ENCODE results near the gene B4GALT3. TPM values are rescaled to one million over a fixed set of nuclear protein-coding genes. Genes with fewer than 3 reads are reported as not detected.

The B4GALT3 gene
- total and polyA plus RNA-seq, 9 of the 15 experiments (the other 6 are each of a cell fraction or from before 2014, with no cell fraction given): 31.2 to 103 (median 46.1) TPM

DNA sequence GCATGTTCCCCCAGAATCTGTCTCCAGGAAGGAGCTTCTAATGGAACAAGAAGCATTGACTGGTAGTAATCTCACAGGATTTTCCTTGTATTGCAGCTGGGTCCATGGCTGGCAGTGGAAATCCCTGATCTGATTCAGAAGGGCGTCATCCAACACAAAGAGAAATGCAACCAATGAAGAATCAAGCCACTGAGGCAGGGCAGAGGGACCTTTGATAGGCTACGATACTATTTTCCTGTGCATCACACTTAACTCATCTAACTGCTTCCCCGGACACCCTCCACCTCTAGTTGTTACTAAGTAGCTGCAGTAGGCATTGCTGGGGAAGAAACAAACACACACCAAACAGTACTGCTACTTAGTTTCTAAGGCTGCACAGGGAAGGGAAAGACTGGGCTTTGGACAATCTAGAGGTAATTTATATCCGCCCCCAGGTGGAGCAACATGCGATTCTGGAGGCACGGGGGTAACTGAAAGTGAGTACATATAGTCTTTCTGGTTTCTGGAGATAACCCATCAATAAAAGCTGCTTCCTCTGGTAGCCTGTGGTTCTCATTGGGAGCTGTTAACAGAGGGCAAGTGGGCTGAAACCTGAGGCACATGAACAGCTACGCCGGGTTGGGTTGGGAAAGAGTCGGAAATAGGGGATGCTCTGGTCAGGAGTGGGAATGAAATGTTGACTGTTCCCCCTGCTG lies 18.8 kb downstream of the B4GALT3 start:
- Histone ChIP-seq H3K79me2 (ENCODE audit: control insufficient read depth, insufficient read depth, low read length) (peaks cover 58% of the 10 kb centered on the region), H3K9ac (ENCODE audit: insufficient read depth in 1 of 2, low read depth in 2 of 2, low read length in 2 of 2) (peak overlapping the region; percentile 77 to 98; a peak in 3 of 4 replicates), H3K4me3 (peak overlapping the region; percentile 75), H3K9me3 (replicated peaks; ENCODE audit: control insufficient read depth, insufficient read depth, low read depth, low read length) (no peaks in the 10 kb centered on the region), H3K9me1 (ENCODE audit: control insufficient read depth, insufficient read depth, low read length) (no peaks in the 10 kb centered on the region), H3K4me1 (replicated peaks in 1 of 2; ENCODE audit: control insufficient read depth in 2 of 2, insufficient read depth in 2 of 2, low read length in 2 of 2) (peaks cover 43 to 54% of the 10 kb centered on the region in 2 experiments), H3K36me3 (ENCODE audit: control insufficient read depth, insufficient read depth, low read length) (peaks cover 51% of the 10 kb centered on the region), H3K27ac (ENCODE audit: extremely low read depth, low read depth, low read length) (peak overlapping the region; percentile 58), H2AFZ (ENCODE audit: low read depth, low read length) (peak overlapping the region; percentile 92), H4K20me1 (replicated peaks; ENCODE audit: control insufficient read depth, insufficient read depth, low read length) (no peaks in the 10 kb centered on the region), H3K4me2 (ENCODE audit: insufficient read depth, low read length) (peak overlapping the region; percentile 95), H3K27me3 (ENCODE audit: control insufficient read depth in 2 of 2, insufficient read depth in 2 of 2, low read length in 2 of 2) (no peaks in the 10 kb centered on the region)
- in situ Hi-C loops (cut with MboI) (no loop called here), intact Hi-C loops (cut with micrococcal nuclease) (loop anchor here (2.0 kb wide), 1 partner anchor 18 kb away; the partner anchor contains the start of gene B4GALT3)
- ChIA-PET POLR2A (interaction anchor here (0.5 to 2.2 kb wide), 11 partner anchors 8 to 451 kb away, joined by 3 to 10 read pairs (median 3); partner anchors contain the start of genes DEDD and PPOX), CTCF (ENCODE audit: low intra/inter-chr PET ratio) (no interaction called here)
- 28% methylated on average over 9 of the region's 9 CpGs for WGBS (ENCODE audit: insufficient coverage, low coverage, missing lambda C conversion rate)
- FAIRE-seq: no peak
- DNase-seq (ENCODE audit: extremely low read depth in 1 of 4, low spot score in 3 of 4): peak in 3 of 4 experiments; percentile 38 to 71 (median 52)
- peak; percentile 4 for ATAC-seq
- BruUV-seq (replicated peaks): no TSS peak
- TF ChIP-seq FOXK2 (conservative IDR thresholded peaks at IDR 0.05 in 1 of 2, IDR thresholded peaks at IDR 0.05 in 1 of 2; ENCODE audit: low read depth in 2 of 2): no peak
- TF ChIP-seq NFIC (IDR thresholded peaks at IDR 0.05): no peak
- TF ChIP-seq BHLHE40 (IDR thresholded peaks at IDR 0.05; ENCODE audit: low read length): no peak
- no peak for TF ChIP-seq STAT5A (IDR thresholded peaks at IDR 0.05; ENCODE audit: borderline replicate concordance, low read length)
- TF ChIP-seq HMG20A (CRISPR knock-in tag; conservative IDR thresholded peaks at IDR 0.05): no peak
- TF ChIP-seq RAD21 (CRISPR knock-in tag; conservative IDR thresholded peaks at IDR 0.05 in 1 of 2, IDR thresholded peaks at IDR 0.05 in 1 of 2): 0 out of 4 replicates have a peak, but pooled peaks of 1 of the 2 experiments have one; percentile 16
- TF ChIP-seq, protein P1, sequence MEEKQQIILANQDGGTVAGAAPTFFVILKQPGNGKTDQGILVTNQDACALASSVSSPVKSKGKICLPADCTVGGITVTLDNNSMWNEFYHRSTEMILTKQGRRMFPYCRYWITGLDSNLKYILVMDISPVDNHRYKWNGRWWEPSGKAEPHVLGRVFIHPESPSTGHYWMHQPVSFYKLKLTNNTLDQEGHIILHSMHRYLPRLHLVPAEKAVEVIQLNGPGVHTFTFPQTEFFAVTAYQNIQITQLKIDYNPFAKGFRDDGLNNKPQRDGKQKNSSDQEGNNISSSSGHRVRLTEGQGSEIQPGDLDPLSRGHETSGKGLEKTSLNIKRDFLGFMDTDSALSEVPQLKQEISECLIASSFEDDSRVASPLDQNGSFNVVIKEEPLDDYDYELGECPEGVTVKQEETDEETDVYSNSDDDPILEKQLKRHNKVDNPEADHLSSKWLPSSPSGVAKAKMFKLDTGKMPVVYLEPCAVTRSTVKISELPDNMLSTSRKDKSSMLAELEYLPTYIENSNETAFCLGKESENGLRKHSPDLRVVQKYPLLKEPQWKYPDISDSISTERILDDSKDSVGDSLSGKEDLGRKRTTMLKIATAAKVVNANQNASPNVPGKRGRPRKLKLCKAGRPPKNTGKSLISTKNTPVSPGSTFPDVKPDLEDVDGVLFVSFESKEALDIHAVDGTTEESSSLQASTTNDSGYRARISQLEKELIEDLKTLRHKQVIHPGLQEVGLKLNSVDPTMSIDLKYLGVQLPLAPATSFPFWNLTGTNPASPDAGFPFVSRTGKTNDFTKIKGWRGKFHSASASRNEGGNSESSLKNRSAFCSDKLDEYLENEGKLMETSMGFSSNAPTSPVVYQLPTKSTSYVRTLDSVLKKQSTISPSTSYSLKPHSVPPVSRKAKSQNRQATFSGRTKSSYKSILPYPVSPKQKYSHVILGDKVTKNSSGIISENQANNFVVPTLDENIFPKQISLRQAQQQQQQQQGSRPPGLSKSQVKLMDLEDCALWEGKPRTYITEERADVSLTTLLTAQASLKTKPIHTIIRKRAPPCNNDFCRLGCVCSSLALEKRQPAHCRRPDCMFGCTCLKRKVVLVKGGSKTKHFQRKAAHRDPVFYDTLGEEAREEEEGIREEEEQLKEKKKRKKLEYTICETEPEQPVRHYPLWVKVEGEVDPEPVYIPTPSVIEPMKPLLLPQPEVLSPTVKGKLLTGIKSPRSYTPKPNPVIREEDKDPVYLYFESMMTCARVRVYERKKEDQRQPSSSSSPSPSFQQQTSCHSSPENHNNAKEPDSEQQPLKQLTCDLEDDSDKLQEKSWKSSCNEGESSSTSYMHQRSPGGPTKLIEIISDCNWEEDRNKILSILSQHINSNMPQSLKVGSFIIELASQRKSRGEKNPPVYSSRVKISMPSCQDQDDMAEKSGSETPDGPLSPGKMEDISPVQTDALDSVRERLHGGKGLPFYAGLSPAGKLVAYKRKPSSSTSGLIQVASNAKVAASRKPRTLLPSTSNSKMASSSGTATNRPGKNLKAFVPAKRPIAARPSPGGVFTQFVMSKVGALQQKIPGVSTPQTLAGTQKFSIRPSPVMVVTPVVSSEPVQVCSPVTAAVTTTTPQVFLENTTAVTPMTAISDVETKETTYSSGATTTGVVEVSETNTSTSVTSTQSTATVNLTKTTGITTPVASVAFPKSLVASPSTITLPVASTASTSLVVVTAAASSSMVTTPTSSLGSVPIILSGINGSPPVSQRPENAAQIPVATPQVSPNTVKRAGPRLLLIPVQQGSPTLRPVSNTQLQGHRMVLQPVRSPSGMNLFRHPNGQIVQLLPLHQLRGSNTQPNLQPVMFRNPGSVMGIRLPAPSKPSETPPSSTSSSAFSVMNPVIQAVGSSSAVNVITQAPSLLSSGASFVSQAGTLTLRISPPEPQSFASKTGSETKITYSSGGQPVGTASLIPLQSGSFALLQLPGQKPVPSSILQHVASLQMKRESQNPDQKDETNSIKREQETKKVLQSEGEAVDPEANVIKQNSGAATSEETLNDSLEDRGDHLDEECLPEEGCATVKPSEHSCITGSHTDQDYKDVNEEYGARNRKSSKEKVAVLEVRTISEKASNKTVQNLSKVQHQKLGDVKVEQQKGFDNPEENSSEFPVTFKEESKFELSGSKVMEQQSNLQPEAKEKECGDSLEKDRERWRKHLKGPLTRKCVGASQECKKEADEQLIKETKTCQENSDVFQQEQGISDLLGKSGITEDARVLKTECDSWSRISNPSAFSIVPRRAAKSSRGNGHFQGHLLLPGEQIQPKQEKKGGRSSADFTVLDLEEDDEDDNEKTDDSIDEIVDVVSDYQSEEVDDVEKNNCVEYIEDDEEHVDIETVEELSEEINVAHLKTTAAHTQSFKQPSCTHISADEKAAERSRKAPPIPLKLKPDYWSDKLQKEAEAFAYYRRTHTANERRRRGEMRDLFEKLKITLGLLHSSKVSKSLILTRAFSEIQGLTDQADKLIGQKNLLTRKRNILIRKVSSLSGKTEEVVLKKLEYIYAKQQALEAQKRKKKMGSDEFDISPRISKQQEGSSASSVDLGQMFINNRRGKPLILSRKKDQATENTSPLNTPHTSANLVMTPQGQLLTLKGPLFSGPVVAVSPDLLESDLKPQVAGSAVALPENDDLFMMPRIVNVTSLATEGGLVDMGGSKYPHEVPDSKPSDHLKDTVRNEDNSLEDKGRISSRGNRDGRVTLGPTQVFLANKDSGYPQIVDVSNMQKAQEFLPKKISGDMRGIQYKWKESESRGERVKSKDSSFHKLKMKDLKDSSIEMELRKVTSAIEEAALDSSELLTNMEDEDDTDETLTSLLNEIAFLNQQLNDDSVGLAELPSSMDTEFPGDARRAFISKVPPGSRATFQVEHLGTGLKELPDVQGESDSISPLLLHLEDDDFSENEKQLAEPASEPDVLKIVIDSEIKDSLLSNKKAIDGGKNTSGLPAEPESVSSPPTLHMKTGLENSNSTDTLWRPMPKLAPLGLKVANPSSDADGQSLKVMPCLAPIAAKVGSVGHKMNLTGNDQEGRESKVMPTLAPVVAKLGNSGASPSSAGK (IDR thresholded peaks at IDR 0.05): no peak
- no peak for TF ChIP-seq ETS1 (conservative IDR thresholded peaks at IDR 0.05; ENCODE audit: control insufficient read depth, low read depth, low read length)
- no peak for TF ChIP-seq NFRKB (IDR thresholded peaks at IDR 0.05; ENCODE audit: low read depth)

Data from K562 (cell line).